Suprapubic skin (tissue), 3 donors: ENCODE data around the gene RXYLT1.

Experiments used
- CTCF ChIP-seq, 2 donors: fragments of 200-600 bp in 1 of 2; fragments of 450-650 bp in 1 of 2; sonication (generic) in 1 of 2; IDR thresholded peaks; one replicate each; pipeline ENCODE4 v1.5.1; 2016 to 2019; ENCODE audit warnings: antibody characterized with exemption in 2 of 2, mild to moderate bottlenecking in 1 of 2, moderate library complexity in 1 of 2
- POLR2A ChIP-seq, 2 donors: fragments of 450-650 bp; IDR thresholded peaks; one replicate each; pipeline ENCODE4 v1.6.1; 2017; ENCODE audit warnings: antibody characterized with exemption in 2 of 2, mild to moderate bottlenecking in 2 of 2, moderate library complexity in 2 of 2

- TF ChIP-seq CTCF (IDR thresholded peaks at IDR 0.05) (no peak), POLR2A (IDR thresholded peaks at IDR 0.05) (no peak)
Observed at GRCh38 chr12:63820427-63820826, 40.7 kb downstream of the RXYLT1 start.
